GM19239 (cell line): ENCODE data around the gene KNG1.
"Not testable (repeated sequence)": the region's sequence is repeated elsewhere in the genome, so short reads cannot be mapped to it uniquely, and the experiment has no call there.

ENCODE experiments used
- DNase-seq: peaks from one replicate; pipeline ENCODE4 v3.0.0; 2011; ENCODE audit warnings: low spot score; ENCODE audit not compliant: insufficient read length
- FAIRE-seq: peaks from 2 replicates; lab custom pipeline; 2011; peaks lifted over from hg19 to GRCh38; lab: Jason Lieb, UNC

Gene KNG1

DNA sequence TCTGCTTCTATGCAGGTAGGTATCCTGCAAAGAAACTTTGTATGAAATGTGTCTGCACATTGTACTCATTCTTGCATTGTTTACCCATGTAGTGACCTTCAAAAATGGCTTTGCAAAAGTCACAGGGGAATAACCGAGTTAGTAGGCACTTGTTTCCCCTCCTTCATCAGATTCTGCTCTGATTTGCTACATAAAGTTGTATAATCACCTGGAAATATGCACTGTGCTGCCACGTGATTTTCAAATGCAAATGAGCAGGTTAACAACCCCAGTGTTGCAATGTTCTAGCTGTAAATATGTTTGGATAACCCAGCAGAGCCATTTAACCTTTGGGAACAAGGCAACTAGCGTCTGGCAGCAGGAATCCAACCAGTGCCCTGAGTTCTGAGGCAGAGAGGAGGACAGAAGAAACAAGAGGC is at the start of gene KNG1:
KNG1 (plus strand) TSS at position 321 of the 419 bp plus-strand sequence. CDS start 184 bp downstream, outside the sequence.
- FAIRE-seq (no peak), DNase-seq (no peak)

DNA sequence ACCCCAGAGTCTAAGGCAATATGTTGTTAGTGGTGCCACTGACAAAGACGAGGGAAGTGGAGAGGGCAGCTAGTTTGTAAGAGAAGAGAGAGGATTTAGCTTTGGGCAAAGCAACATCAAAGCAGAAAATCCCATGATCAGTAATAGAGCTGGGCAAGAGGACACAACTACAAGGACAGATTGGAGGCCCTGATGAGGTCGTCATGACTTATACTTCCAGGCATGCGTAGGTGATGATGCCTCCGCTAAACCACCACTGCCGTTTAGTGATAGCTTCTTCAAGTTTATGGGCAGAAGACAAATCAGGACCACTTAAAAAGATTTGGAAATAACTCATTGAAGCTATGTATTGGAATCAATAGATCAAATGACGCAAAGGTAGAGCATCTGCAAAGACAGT is 48.7 kb upstream of the KNG1 start:
- FAIRE-seq = no peak
- DNase-seq = no peak

DNA sequence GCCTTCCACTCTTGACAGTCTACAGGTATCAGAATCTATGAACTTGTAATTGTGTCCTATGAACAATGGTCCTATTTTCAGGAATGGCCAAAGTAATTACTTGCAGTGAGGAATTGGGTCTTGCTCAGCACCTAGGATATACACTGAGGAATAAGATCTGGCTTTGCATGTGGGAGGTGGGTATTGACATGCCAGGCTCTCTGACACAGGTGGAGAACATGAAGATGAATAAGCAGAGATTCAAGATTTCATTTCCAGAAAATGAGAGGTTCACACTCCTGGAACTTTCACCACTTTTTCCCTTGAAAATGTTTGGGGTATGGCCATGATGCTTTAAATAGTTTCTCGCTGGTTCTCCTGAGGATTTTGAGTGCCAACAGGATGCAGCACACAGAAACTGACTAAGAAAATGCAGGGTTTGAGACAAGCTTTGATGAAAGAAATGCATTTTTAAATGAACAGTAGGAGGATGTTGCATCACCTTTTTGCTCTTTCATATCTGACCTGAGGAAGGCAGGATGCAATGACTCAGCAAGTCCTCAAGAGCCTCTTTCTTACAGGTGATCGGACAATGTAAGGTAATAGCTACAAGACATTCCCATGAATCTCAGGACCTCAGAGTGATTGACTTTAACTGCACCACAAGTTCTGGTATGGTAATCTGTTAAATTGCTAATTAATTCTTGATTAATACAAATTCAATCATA is 47.6 kb upstream of the KNG1 start:
- DNase-seq (no peak), FAIRE-seq (no peak)

DNA sequence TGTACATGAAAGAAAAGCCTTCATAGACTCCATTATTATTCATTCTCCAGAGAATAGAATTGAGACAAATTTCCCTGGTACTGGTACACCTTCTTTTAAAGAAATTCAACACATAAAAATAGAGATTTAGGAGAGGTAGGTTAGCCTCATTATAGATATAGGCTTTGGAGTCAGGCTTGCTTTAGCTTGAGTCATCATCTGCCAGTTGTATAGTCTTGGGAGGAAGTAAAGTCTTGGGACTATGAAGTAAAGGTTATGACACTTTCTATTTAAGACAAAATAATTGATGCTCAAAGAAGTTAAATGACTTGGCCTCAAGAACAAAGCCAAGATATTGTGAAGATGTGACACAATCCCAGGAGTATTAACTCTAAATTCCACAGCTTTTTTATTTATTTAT is 47.0 kb upstream of the KNG1 start:
- DNase-seq = no peak
- FAIRE-seq = no peak

DNA sequence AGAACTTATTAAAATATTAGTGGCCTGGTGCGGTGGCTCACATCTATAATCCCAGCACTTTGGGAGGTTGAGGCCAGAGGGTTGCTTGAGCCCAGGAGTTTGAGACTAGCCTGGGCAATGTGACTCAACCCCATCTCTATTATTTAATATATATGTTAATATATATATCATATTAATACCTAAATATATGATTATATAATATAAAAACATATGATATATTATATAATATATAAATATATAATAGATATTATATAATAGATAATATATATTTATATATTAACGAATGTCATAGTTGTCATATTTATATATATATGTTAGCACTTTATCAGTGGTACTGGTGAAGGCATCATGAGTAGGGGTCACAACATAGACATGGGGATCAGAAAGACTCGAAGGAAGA is 46.1 kb upstream of the KNG1 start:
- FAIRE-seq (no peak), DNase-seq (no peak)

DNA sequence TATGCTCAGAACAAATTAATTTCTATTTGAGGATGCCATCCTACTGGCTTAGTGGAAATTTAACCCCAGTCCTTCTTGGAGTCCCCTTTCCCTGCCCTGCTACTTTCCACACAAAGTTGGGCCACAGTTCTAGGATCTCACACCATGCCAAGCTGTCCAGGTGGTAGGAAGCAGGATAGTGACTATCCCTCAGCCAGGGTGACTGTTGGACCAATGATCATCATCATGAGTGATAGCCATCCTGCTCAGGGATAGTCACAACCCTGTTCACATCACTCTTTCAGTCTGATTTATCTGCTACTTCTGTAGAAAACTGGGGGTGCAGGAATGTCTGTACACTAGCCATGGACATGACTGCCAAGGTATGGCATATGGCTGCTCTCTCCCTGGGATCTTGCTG is 38.6 kb upstream of the KNG1 start:
- FAIRE-seq (no peak), DNase-seq (no peak)

DNA sequence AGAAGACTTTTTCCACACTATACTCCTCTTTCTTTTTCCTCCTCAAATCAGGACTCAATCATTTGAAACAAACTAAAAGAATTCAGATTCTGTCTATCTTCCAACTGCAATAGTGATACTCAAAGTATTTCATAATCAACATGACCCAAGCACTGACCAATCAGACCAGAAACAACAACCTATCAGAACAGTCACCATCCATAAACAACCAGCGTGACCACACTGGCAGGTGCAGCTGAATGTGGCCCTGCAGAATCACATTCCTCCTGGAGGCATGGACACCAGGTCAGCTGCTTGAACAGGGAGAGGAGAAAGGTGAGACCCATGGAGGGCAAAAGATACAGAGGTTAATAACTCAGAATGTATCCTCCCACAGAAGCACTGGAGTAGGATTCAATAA is 38.0 kb upstream of the KNG1 start:
- FAIRE-seq (no peak), DNase-seq (no peak)

DNA sequence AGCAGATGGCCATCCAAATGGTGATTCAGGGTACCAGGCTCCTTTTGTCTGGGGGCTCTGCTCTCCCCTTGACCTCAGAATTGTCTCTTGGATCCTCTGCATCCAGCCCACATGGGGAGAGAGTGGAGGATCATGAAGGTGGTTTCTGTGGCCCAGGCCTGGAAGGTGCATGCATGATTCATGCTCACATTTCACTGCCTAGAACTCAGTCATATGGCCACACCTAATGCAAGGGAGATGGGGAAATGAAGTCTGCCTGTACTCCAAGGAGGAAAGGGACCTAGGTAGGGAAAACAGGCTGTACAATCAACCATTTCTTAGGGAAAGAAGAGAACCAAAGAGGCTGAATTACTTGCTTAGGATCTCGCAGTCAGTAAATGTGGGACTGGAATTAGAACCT is 36.3 kb upstream of the KNG1 start:
- FAIRE-seq = no peak

DNA sequence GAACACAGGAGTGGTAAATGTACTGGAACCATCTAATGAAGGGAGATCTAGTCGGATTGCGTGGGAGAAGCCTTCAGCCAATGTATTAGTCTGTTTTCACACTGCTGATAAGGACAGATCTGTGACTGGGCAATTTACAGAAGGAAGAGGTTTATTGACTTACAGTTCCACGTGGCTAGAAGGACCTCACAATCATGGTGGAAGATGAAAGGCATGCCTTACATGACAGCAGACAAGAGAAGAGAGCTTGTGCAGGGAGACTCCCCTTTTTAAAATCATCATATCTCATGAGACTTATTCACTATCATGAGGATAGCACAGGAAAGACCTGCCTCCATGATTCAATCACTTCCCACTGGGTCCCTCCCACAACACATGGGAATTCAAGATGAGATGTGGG is 34.3 kb upstream of the KNG1 start:
- FAIRE-seq = no peak

More for the DNA sequence above, 36.3 kb upstream of the KNG1 start:
- no peak for DNase-seq

DNA sequence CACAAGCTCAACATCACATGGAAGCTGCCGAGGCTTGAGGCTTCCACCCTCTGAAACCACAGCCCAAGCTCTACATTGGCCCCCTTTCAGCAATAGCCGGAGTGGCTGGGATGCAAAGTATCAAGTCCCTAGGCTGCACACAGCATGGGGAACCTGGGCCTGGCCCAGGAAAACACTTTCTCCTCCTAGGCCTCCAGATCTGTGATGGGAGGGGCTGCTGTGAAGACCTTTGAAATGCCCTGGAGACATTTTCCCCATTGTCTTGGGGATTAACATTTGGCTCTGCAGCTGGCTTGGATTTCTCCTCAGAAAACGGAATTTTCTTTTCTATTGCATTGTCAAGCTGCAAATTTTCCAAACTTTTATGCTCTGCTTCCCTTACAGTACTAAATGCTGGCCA is 33.2 kb upstream of the KNG1 start:
- DNase-seq (no peak), FAIRE-seq (no peak)

More for the DNA sequence above, 34.3 kb upstream of the KNG1 start:
- DNase-seq = no peak

DNA sequence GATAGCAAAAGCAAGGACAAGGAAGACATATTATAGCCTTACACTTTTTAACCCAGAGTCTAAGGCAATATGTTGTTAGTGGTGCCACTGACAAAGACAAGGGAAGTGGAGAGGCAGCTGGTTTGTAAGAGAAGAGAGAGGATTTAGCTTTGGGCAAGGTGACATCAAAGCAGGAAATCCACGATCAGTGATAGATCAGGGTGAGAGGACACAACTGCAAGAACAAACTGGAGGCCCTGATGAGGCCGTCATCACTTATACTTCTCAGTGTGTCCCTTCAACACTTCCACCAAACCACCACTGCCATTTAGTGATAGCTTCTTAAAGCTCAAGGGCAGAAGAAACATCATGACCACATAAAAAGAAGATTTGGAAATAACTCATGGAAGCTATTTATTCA is 30.7 kb upstream of the KNG1 start:
- DNase-seq, FAIRE-seq: not testable (repeated sequence)

DNA sequence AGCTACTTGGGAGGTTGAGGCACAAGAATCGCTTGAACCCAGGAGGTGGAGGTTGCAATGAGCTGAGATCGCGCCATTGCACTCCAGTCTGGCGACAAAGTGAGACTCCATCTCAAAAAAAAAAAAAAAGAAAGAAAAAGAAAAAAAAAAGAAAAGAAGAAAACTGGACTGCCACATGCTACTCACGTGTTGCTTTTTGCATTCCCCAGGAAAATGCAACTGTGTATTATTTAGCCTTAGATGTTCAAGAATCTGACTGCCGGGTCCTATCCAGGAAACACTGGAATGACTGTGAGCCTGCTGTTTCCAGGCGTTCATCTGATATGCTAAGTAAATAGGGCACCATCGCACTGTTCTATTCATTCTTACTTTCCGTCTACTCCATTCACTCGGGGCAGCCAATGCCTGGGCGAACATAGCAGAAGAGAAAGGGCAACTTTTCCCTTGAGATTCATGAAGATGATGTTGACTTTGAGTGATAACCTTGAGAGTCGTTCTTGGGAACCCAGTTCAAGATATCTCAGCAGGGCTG is 30.0 kb upstream of the KNG1 start:
- DNase-seq (no peak), FAIRE-seq (no peak)

DNA sequence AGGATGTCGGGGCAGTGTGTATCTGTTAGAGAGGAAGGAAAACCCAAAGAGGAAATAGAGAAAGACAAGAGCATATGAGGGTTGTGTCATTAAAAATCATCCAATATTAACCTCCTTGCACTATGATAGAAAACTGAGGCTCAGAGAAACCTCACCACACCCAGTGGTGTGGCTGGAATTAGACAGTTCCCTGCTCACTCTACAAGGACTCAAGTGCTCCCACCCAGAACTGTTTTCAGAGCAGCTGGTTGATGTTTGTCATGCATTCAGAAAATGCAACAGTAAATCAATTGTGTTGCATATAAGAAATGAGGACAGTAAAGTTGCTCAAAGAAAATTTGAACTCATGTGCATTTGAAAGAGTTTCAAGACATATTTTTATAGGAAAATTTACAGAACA is 26.9 kb upstream of the KNG1 start:
- DNase-seq, FAIRE-seq: not testable (repeated sequence)

DNA sequence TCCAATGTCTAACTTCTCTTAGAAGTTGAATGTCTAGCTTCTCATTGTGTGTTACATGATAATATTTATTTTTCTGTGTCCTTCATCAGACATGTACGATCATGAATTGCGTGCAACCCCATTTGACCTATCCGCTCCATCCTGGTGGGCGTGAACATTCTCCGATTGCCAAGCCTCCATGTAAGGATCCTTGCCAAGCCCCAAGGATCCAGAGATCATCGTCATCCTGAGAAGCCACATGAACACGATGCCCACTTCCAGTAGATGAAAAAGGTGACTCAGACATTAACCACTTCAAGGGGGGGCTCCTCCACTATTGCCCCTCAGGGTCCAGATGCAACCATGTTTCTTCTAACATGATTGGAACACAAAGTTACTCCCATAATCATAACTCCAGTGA is 25.5 kb upstream of the KNG1 start:
- DNase-seq = no peak

DNA sequence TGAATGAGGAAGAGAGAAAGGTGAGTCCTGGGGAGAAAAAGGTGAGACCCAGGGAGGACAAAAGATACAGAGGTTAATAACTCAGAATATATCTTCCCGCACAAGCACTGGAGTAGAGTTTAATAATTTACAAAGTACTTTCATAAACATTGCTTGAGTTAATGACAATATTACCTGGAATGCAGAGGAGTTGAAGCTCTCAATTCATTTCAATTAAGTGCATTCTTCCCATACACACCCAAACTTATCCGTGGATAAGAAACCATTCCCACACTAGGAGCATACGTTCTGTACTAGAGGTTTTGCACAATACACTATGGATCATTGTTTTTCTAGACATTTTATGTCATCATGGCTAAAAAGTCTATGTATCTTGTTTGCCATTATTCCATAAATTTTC is 23.3 kb upstream of the KNG1 start:
- FAIRE-seq = no peak

More for the DNA sequence above, 25.5 kb upstream of the KNG1 start:
- FAIRE-seq = no peak

DNA sequence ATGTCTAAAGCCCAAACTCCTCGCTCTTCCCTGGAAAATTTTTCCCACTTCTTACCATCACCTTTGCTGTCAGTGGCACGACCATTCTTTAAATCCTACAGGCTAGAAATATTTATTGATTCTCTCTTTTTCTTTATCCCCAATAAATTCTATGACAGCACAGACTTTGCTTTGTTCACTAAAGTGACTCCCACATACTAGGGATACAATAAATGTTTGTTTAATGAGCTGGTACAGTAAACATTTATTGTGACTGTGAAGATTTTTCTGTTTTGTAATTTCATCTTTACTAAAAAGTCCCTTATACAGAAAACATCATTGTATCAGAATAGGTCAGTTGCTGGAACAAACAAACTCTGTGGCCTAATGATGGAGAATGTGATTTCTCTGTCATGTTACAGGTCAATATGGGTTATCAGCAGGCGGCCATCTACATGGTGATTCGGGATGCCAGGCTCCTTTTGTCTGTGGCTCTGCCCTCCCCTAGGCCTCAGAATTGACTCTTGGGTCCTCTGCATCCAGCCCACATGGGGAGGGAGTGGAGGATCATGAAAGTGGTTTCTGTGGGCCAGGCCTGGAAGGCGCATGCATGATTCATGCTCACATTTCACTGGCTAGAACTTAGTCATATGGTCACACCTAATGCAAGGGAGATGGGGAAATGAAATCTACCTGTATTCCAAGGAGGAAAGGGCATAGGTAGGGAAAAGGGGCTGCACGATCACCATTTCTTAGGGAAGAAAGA is 22.7 kb upstream of the KNG1 start:
- DNase-seq (no peak), FAIRE-seq (no peak)

More for the DNA sequence above, 23.3 kb upstream of the KNG1 start:
- no peak for DNase-seq

DNA sequence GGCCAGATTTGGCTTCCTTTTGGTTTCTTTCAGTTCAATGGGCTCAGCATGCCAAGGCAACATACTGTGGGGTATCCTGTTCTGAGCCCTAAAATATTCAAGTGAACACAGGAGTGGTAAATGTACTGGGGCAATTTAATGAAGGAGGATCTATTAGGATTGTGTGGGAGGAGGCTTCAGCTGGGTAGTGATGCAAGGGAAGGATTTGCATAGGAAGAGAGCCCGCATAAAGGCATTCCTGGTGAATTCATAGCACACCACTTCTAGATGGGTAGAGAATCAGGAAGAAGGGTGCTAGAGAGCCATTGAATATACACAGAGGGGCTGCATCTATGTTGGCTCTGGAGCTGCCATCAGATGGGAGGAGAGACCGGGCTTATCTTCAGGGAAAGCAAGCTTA is 20.6 kb upstream of the KNG1 start:
- FAIRE-seq = no peak
- DNase-seq = no peak

DNA sequence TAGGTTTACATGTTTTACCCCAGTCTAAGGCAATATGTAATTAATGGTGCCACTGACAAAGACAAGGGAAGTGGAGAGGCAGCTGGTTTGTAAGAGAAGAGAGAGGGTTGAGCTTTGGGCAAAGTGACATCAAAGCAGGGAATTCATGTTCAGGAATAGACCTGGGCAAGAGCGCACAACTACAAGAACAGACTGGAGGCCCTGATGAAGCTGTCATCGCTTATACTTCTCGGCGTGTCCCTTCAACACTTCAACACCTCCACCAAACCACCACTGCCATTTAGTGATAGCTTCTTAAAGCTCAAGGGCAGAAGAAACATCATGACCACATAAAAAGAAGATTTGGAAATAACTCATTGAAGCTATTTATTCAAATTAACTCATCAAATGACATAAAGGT is 19.6 kb upstream of the KNG1 start:
- DNase-seq (no peak), FAIRE-seq (no peak)

DNA sequence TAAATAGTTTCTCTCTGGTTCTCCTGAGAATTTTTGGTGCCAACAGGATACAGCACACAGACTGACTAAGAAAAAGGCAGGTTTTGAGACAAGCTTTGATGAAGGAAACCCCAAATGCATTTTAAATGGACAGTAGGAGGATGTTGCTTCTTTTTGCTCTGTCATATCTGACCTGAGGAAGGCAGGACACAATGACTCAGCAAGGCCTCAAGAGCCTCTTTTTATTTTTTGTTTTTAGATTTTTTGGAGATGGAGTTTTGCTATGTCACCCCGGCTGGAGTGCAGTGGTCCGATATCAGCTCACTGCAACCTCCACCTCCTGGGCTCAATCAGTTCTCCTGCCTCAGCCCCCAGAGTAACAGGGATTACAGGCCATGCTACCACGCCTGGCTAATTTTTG is 16.9 kb upstream of the KNG1 start:
- no peak for FAIRE-seq
- no peak for DNase-seq

DNA sequence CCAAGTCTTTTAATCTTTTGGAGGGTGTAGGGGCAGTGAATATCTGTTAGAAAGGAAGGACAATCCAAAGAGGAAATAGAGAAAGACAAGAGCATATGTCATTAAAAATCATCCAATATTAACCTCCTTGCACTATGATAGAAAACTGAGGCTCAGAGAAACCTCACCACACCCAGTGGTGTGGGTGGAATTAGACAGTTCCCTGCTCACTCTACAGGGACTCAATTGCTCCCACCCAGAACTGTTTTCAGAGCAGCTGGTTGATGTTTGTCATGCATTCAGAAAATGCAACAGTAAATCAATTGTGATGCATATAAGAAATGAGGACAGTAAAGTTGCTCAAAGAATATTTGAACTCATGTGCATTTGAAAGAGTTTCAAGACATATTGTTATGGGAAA is 14.7 kb upstream of the KNG1 start:
- not testable (repeated sequence) for FAIRE-seq, DNase-seq
